HCT116 (cell line): ENCODE measurements around the gene PRSS33. TPM values are rescaled to one million over a fixed set of nuclear protein-coding genes. Genes with fewer than 3 reads are reported as not detected.

Experiments
- ATAC-seq: fragments of 200-7000 bp; cut with Tn5 transposase; 2 replicates; pipeline ENCODE4 v1.9.1; 2020; ENCODE audit warnings: mild to moderate bottlenecking, moderate library complexity
- BruUV-seq: library from RNA; stranded (reverse); fragments of 400-500 nt; replicated peaks from 2 replicates; lab custom pipeline; 2021; lab: Mats Ljungman, UMichigan
- CTCF ChIA-PET: fragments of 300-600 bp; sonication (Branson Sonifier 250); formaldehyde crosslinking; loops from one replicate; lab custom pipeline; 2021; ENCODE audit warnings: antibody characterized with exemption; lab: Charles Lee
- POLR2A ChIA-PET: fragments of 300-600, 350-600 bp; sonication (Branson Sonifier 250); formaldehyde crosslinking; loops from one replicate; lab custom pipeline; 2021; ENCODE audit warnings: antibody characterized with exemption; lab: Charles Lee
- RAD21 ChIA-PET, 2 experiments: fragments of 300-600 bp; sonication (Branson Sonifier 250); formaldehyde crosslinking; loops; one replicate each; lab custom pipeline; 2023; ENCODE audit warnings: low total read pairs in 2 of 2; ENCODE audit not compliant: uncharacterized antibody in 2 of 2, unreplicated experiment in 2 of 2, low non-redundant PET in 1 of 2; lab: Charles Lee
- DNase-seq: peaks from one replicate; pipeline ENCODE4 v3.0.0-alpha.2; 2010; ENCODE audit warnings: low read depth, low spot score
- H2AFZ ChIP-seq: fragments of 200-600 bp; shearing (Covaris generic), sonication (generic); 2 replicates; pipeline ENCODE4 v1.6.1; 2017; ENCODE audit warnings: low read depth, mixed run types, mixed read lengths, antibody characterized with exemption, low read length; ENCODE audit not compliant: poor library complexity, severe bottlenecking
- H3K27ac ChIP-seq: 2 replicates; pipeline ENCODE4 v1.5.1; 2012; ENCODE audit warnings: low read depth, low read length
- H3K27me3 ChIP-seq: fragments of 200-600 bp; sonication (generic); 2 replicates; pipeline ENCODE4 v1.6.1; 2016; ENCODE audit warnings: mixed run types, low read length, mixed read lengths; ENCODE audit not compliant: insufficient read depth
- H3K36me3 ChIP-seq, 2 experiments: fragments of 200-500 bp in 1 of 2; fragments of 200-600 bp in 1 of 2; sonication (Bioruptor generic) in 1 of 2; sonication (generic) in 1 of 2; 2 replicates each; pipeline versions ENCODE4 v1.5.1 to v1.6.1; 2014 to 2016; ENCODE audit warnings: low read length in 2 of 2, inconsistent platforms in 1 of 2, mixed read lengths in 1 of 2, mixed run types in 1 of 2; ENCODE audit not compliant: insufficient read depth in 2 of 2, control insufficient read depth in 1 of 2
- H3K4me1 ChIP-seq, 2 experiments: fragments of 200-600 bp in 1 of 2; sonication (generic) in 1 of 2; 2 replicates each; pipeline versions ENCODE4 v1.5.1 to v1.6.1; 2012 to 2017; ENCODE audit warnings: low read length in 2 of 2, inconsistent platforms in 1 of 2, mild to moderate bottlenecking in 1 of 2, mixed read lengths in 1 of 2, mixed run types in 1 of 2, moderate library complexity in 1 of 2; ENCODE audit not compliant: insufficient read depth in 2 of 2, control insufficient read depth in 1 of 2
- H3K4me2 ChIP-seq: fragments of 200-600 bp; sonication (generic); 2 replicates; pipeline ENCODE4 v1.6.1; 2017; ENCODE audit warnings: mixed run types, low read length, mixed read lengths
- H3K4me3 ChIP-seq, 2 experiments: fragments of 200-600 bp in 1 of 2; sonication (generic) in 1 of 2; replicated peaks in 1 of 2; 2 replicates each; pipeline ENCODE4 v1.5.1; 2011 to 2016; ENCODE audit warnings: low read length in 2 of 2, control low read depth in 1 of 2, low read depth in 1 of 2, mild to moderate bottlenecking in 1 of 2, mixed read lengths in 1 of 2, mixed run types in 1 of 2
- H3K79me2 ChIP-seq: fragments of 200-600 bp; sonication (generic); 2 replicates; pipeline ENCODE4 v1.6.1; 2017; ENCODE audit warnings: mild to moderate bottlenecking, mixed run types, low read length, moderate library complexity, mixed read lengths; ENCODE audit not compliant: insufficient read depth
- H3K9ac ChIP-seq: fragments of 200-600 bp; sonication (generic); 2 replicates; pipeline ENCODE4 v1.6.1; 2016; ENCODE audit warnings: low read length, mixed read lengths
- H3K9me2 ChIP-seq: fragments of 200-600 bp; sonication (generic), shearing (Covaris generic); 2 replicates; pipeline ENCODE4 v1.6.1; 2017; ENCODE audit warnings: mixed run types, mild to moderate bottlenecking, moderate library complexity; ENCODE audit not compliant: insufficient read depth
- H3K9me3 ChIP-seq, 2 experiments: fragments of 200-500 bp in 1 of 2; fragments of 200-600 bp in 1 of 2; sonication (Bioruptor generic) in 1 of 2; sonication (generic) in 1 of 2; 2 replicates each; pipeline ENCODE4 v1.6.1; 2014 to 2017; ENCODE audit warnings: low read length in 2 of 2, mixed read lengths in 2 of 2, inconsistent platforms in 1 of 2, low read depth in 1 of 2, mild to moderate bottlenecking in 1 of 2, mixed run types in 1 of 2, moderate library complexity in 1 of 2; ENCODE audit not compliant: control insufficient read depth in 1 of 2, insufficient read depth in 1 of 2
- H4K20me1 ChIP-seq: fragments of 200-600 bp; sonication (generic), shearing (Covaris generic); 2 replicates; pipeline ENCODE4 v1.6.1; 2017; ENCODE audit warnings: mixed run types, mild to moderate bottlenecking, moderate library complexity; ENCODE audit not compliant: insufficient read depth
- CTCF ChIP-seq, 3 experiments: fragments of 200-600 bp in 1 of 3; sonication (generic) in 1 of 3; IDR thresholded peaks in 2 of 3; conservative IDR thresholded peaks in 1 of 3; 2 replicates each; pipeline ENCODE4 v1.5.1; 2012 to 2017; ENCODE audit warnings: low read depth in 2 of 3, low read length in 2 of 3, antibody characterized with exemption in 1 of 3, borderline replicate concordance in 1 of 3, control low read depth in 1 of 3, mild to moderate bottlenecking in 1 of 3, mixed read lengths in 1 of 3, mixed run types in 1 of 3, moderate library complexity in 1 of 3; ENCODE audit not compliant: insufficient read depth in 1 of 3
- POLR2A ChIP-seq: IDR thresholded peaks from 2 replicates; pipeline ENCODE4 v1.7.0; 2011; ENCODE audit warnings: borderline replicate concordance; ENCODE audit not compliant: insufficient read depth, insufficient read length; ENCODE audit errors: extremely low read depth
- YY1 ChIP-seq: IDR thresholded peaks from 2 replicates; pipeline ENCODE4 v1.6.1; 2011; ENCODE audit warnings: low read length, low read depth, moderate library complexity, mild to moderate bottlenecking; ENCODE audit not compliant: insufficient replicate concordance; ENCODE audit errors: extremely low read depth
- intact Hi-C: fragments of 100-400 bp; cut with micrococcal nuclease; formaldehyde crosslinking; loops from 2 replicates; pipeline ENCODE4 v1.10.0; 2022
- total RNA-seq: library from RNA; stranded (reverse); gene quantifications from one replicate; pipeline ENCODE4 v1.2.1, GENCODE V29; 2021; ENCODE audit not compliant: unreplicated experiment

The PRSS33 gene
- total RNA-seq, 1 experiment from 2014 or later = not detected

DNA sequence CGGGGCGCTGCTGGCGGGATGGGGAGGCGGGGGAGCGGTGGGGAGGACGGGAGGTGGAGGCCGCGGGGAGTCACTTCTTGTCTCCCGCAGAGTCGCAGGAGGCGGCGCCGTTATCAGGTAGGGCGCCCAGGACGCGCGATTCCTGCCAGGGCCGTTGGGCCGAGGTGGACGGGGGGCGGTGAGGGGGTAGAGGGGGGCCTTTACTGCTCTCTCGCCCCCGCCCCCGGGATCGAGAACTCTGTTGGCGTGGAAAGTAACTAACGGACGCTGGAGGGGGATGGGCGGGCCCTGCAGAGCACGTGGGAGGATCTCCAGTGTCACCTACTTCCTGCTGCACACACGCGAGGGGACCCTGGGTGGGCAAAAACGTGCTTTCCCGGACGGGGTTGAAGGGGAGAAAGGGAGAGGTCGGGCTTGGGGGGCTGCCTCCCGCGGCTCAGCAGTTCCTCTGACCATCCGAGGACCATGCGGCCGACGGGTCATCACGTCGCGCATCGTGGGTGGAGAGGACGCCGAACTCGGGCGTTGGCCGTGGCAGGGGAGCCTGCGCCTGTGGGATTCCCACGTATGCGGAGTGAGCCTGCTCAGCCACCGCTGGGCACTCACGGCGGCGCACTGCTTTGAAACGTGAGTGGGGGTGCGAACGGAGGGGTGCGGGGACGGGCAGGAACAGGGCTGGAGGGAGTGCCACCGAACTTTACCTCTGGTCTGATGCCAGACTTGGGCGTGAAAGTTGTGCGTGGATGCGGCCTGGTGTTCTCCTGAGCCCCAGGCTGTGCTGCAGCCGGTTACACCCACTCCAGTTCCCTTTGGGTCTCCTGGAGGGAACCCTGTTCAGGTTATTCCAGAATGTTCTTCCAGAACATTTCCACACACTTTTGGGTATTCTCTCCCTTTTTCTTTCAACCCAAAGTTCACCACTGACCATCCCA lies 30.2 kb upstream of the PRSS33 start:
- no TSS peak for BruUV-seq
- ChIA-PET POLR2A (no interaction called here), CTCF (interaction anchor here (0.6 to 1.0 kb wide), 2 partner anchors 51 to 60 kb away, joined by 3 read pairs; no protein-coding TSS in a partner anchor), RAD21 (no interaction called here)
- no peaks in the 10 kb centered on the region for H3K9me3 ChIP-seq
- H3K4me2 ChIP-seq = no peak overlapping the region
- H3K36me3 ChIP-seq = no peaks in the 10 kb centered on the region
- H3K9me2 ChIP-seq = no peaks in the 10 kb centered on the region
- H4K20me1 ChIP-seq = no peaks in the 10 kb centered on the region
- no peak overlapping the region for H2AFZ ChIP-seq
- H3K9ac ChIP-seq = no peak overlapping the region
- TF ChIP-seq YY1 = no peak
- H3K4me3 ChIP-seq = no peak overlapping the region
- ATAC-seq (no peak), DNase-seq (no peak)
- intact Hi-C loops = no loop called here
- H3K27me3 ChIP-seq = no peaks in the 10 kb centered on the region
- H3K4me1 ChIP-seq = no peaks in the 10 kb centered on the region
- no peaks in the 10 kb centered on the region for H3K79me2 ChIP-seq
- H3K27ac ChIP-seq = no peak overlapping the region

DNA sequence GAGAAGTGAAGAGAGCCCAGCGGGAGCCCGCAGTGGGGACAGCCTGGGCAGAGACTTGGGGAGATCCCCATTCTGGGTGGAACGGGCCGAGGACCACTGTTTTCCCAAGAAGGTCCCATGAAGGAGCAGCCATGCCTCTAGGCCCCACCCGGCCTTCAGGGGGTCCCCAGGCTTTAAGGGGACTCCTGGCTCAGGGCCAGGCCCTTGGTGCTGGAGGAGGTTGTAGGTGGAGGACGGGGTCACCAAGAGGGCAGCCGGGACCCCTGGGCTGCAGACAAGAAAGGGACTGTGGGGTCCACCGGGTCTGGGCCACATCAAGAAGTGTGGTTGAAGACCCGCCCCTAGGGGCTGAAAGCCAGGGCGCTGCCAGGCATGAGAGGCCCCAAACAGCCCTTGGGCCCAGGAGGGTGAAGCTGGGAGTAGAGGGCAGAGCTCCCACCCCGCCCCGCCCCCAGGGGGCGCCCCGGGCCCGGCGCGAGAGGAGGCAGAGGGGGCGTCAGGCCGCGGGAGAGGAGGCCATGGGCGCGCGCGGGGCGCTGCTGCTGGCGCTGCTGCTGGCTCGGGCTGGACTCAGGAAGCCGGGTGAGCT lies 29.5 kb upstream of the PRSS33 start, which contains the start of gene PRSS21:
PRSS21 (plus strand) TSS at position 487 of the 589 bp plus-strand sequence; CDS start at position 519, 32 bp downstream.
- Histone ChIP-seq H3K4me3 (no peak within 1 kb of the TSS), H3K27ac (no peak within 1 kb of the TSS), H3K4me1 (peaks cover under 1 to 2% of the 10 kb centered on the region in 2 experiments; a peak in 1 of 4 replicates), H2AFZ (no peak within 1 kb of the TSS), H3K36me3 (no peaks in the 10 kb centered on the region), H3K9me2 (no peaks in the 10 kb centered on the region), H4K20me1 (no peaks in the 10 kb centered on the region), H3K9me3 (no peaks in the 10 kb centered on the region), H3K4me2 (no peak within 1 kb of the TSS), H3K9ac (no peak within 1 kb of the TSS), H3K79me2 (no peaks in the 10 kb centered on the region), H3K27me3 (no peaks in the 10 kb centered on the region)
- DNase-seq = no peak
- peak; percentile 71 for ATAC-seq
- intact Hi-C loops = no loop called here
- ChIA-PET RAD21 (no interaction called here), CTCF (interaction anchor here (0.6 to 1.0 kb wide), 2 partner anchors 51 to 59 kb away, joined by 3 read pairs; no protein-coding TSS in a partner anchor), POLR2A (no interaction called here)
- no TSS peak for BruUV-seq
- no peak for TF ChIP-seq POLR2A
- TF ChIP-seq CTCF (IDR thresholded peaks at IDR 0.05 in 2 of 3, conservative IDR thresholded peaks at IDR 0.05 in 1 of 3; ENCODE audit: borderline replicate concordance in 1 of 3, insufficient read depth in 1 of 3, low read depth in 2 of 3, low read length in 2 of 3) = peak in 2 of 3 experiments; percentile 34 to 42; a peak in 2 of 6 replicates
